DMS53 (cell line): ENCODE data around the gene TMEM18.

Source experiments
- DNase-seq: peaks from one replicate; lab custom pipeline; 2025; lab: John Stamatoyannopoulos, UW

TMEM18 gene

GRCh38 chr2:618005-618404, 59.2 kb downstream of the TMEM18 start:
- DNase-seq: no peak
